Suppressor macrophage treated with lipopolysaccharide for 1 hour (primary cell): ENCODE data around the gene TMEM59L.

ENCODE experiments used
- DNase-seq, 3 donors: peaks; one replicate each; pipeline ENCODE4 v3.0.0-alpha.2; 2020 to 2022

Gene TMEM59L

GRCh38 chr19:18639706-18640243 lies 27.1 kb downstream of the TMEM59L start:
- no peak for DNase-seq

GRCh38 chr19:18644196-18645034 lies 31.7 kb downstream of the TMEM59L start:
- peak; percentile 75 to 78 (median 75) for DNase-seq

- DNase-seq, result no peak
Observed at GRCh38 chr19:18645035-18645511, 32.4 kb downstream of the TMEM59L start.

GRCh38 chr19:18646535-18647370 lies 34.1 kb downstream of the TMEM59L start:
- no peak for DNase-seq

- no peak for DNase-seq
Observed at GRCh38 chr19:18647371-18647767, 34.7 kb downstream of the TMEM59L start.

GRCh38 chr19:18647807-18648206 lies 35.1 kb downstream of the TMEM59L start:
- DNase-seq, result no peak

GRCh38 chr19:18648973-18649315 lies 36.3 kb downstream of the TMEM59L start:
- DNase-seq, result no peak

- DNase-seq, result peak; percentile 45 to 64 (median 55)
Observed at GRCh38 chr19:18649371-18650020, 36.8 kb downstream of the TMEM59L start.

- no peak for DNase-seq
Observed at GRCh38 chr19:18650021-18650390, 37.3 kb downstream of the TMEM59L start.

- no peak for DNase-seq
Observed at GRCh38 chr19:18650468-18651041, 37.9 kb downstream of the TMEM59L start.

- no peak for DNase-seq
Observed at GRCh38 chr19:18651300-18651699, 38.6 kb downstream of the TMEM59L start.

- no peak for DNase-seq
Observed at GRCh38 chr19:18651733-18652132, 39.1 kb downstream of the TMEM59L start.

GRCh38 chr19:18653853-18654252 lies 41.2 kb downstream of the TMEM59L start:
- no peak for DNase-seq

GRCh38 chr19:18654469-18654868 lies 41.8 kb downstream of the TMEM59L start:
- no peak for DNase-seq

- DNase-seq, result no peak
Observed at GRCh38 chr19:18655173-18655844, 42.6 kb downstream of the TMEM59L start.

- DNase-seq, result no peak
Observed at GRCh38 chr19:18656337-18657086, 43.8 kb downstream of the TMEM59L start.

- no peak for DNase-seq
Observed at GRCh38 chr19:18657590-18658365, 45.1 kb downstream of the TMEM59L start.

GRCh38 chr19:18658366-18658855 lies 45.7 kb downstream of the TMEM59L start:
- no peak for DNase-seq

- peak; percentile 76 to 83 (median 80) for DNase-seq
Observed at GRCh38 chr19:18659281-18660050, 46.8 kb downstream of the TMEM59L start.
